GM19455 (cell line): ENCODE measurements around the gene TSHR.
A peak's percentile ranks its signal among the peaks of the same experiment; 100 is the strongest.
"Not testable (repeated sequence)": the region's sequence is repeated elsewhere in the genome, so short reads cannot be mapped to it uniquely, and the experiment has no call there.

ENCODE experiments used
- ATAC-seq: cut with Tn5 transposase; IDR thresholded peaks from one replicate; pipeline ENCODE4 v1.9.1; 2021; ENCODE audit not compliant: unreplicated experiment

The TSHR gene

DNA sequence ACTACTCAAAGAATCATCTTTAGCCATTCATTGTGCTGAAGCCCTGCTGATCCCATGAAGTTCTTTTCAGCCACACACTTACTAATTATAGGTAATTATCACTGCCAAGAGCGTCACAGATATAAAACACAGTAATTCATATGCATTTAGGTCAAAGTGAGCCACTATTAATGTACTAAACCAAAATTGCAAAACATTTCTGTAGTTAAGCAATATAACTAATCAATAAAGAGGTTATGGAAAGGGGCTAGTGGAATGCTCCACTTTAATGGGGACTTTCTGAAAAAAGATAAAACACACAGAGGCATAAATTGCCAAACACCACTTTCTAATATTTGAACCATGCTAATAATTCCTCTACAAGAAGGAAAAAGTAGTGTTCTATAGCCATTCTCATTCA, 7.1 kb upstream of the TSHR start:
- no peak for ATAC-seq

DNA sequence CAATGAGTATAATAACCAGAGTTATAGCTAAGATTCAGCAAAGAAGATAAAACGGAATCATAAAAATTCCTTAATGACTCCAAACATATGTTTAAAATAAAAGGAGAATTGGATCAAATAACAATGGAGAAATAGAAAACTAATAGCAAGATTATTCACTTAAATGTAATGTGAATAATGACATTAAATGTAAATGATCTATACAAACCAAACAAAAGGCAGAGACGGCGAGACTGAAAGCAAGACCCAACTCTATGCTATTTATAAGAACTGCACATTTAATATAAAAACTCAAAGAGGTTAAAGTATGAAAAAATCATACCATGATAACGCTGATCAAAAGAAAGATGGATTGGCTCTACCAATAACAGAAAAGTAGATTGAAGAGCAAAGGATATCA, 3.9 kb upstream of the TSHR start:
- ATAC-seq = no peak

DNA sequence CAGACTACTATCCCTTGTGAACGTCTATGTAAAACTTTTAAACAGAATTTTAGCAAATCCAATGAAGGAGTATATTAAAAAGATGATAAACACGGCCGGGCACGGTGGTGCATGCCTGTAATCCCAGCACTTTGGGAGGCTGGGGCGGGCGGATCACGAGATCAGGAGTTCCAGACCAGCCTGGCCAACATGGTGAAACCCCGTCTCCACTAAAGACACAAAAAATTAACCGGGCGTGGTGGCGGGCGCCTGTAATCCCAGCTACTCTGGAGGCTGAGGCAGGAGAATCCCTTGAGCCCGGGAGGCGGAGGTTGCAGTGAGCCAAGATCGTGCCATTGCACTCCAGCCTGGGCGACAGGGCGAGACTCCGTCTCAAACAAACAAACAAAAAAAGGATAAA, 2.2 kb upstream of the TSHR start:
- not testable (repeated sequence) for ATAC-seq

DNA sequence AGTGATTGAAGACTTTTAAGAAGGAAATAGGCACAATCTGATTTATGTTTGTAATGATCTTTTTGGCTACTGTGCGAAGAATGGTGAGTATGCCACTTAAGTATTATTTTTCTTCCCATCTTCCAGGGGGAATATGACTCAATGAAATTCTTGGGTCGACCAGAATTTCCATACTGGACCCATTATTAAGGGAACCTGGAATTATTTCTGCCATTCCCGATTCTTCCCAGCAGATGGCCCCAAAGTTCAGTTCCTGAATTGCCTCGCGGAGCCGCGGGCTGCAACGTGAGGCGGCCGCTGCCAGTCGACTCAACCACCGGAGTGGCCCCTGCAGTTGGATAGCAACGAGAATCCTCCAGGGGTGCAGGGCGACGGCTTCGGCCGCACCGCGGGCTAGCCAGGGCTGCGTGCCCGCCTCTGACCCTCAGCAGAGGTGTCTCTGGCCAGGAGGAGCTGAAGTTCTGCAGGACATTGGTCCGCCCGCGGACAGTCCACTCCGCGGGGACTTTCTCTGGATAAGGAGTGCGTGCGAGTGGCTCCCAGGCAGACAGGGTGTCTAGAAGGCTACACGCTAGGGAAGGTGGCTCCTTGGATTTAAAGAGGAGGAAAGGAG, 628 bp upstream of the TSHR start:
- ATAC-seq = peak; percentile 25

DNA sequence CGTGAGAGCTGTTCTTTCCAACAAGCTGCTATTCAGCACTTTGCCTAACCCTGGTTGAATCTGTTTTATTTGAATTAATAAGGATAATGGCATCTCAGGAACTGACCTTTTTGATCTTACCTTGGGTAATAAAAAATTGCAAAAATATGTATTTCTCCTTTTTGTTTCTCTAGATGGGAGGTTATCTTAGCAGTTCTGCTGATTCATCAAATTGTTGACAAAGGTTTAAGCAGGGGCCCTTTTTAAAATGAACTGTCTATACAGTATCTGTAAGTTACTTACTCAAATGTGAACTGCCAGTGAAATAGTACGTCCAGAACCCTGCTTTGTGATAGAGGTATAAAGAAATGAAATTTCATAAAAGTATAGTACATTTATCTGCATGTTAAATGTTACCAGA, 681 bp downstream of the TSHR start:
- no peak for ATAC-seq

DNA sequence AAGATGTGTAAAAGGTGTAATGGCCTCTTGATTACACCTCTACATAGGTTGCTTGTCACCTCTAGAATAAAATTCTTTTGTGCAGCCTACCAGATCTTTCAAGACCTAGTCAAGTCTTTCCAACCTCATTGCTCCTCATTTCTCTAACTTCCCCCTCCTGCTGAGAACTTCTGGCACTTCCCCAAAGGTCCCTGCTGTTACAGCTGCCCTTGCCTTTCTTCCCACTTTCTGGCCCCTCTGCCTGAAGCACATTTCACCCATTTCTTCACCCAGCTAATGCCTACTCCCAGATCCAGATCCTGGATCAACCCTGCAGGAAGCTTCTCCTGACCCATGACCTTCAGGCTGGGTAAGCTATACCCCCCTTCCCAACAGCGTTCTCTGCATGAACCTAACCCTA, 1.5 kb downstream of the TSHR start:
- ATAC-seq = no peak

DNA sequence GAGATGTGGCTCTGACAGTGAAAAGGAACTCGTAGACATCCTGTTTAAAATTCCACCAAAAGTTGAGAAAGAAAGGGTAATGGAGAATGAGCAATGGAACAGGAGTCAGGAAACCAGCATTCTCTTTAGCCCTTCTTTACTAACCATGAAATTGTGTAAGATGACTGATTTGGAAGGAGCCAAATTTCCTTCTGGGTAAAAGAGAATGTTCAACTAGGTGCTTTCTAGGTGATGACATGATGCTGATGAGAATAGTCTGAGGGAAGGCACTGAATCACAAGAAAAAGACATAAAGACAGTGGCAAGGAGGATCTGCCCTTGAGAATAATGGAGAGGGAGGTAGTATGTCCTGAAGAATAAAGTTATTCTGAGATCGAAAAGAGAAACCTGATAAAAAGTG, 2.2 kb downstream of the TSHR start:
- no peak for ATAC-seq

DNA sequence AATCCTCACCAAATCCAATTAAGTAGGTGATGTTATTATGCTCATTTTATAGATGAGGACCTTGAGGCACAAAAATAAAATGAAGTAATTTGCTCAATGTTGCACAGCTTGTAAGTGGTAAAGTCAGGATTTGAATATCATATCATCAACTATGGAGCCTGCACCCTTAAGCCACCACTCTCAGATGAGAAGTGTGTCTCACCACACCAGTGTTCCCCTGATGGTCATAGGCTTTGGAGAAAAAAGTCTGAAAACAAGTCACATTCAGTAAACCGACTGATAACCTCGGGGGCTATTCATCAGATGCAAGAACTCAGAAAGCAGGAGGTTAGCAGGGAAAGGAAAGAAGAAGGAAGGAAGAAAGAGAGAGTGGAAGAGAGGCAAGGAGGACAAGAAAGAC, 2.8 kb downstream of the TSHR start:
- ATAC-seq = no peak

DNA sequence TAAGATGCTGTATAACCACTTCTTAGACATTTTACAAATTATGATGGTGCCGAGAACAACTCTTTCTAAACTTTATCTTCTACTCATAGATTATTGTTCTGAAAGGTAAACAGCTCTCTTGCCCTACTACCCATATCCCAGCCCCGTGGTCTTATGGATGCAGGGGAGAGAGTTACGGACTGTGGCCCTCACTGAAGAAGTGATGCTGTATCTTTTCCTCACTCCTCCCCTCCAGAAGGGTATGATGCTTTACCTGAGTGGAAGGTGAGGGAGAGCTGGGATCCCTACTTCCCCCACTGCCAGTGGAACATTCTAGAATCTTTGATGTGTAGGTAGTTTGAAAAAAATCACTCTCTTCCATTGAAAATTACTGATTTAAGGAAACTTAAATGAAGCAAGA, 3.5 kb downstream of the TSHR start:
- no peak for ATAC-seq

DNA sequence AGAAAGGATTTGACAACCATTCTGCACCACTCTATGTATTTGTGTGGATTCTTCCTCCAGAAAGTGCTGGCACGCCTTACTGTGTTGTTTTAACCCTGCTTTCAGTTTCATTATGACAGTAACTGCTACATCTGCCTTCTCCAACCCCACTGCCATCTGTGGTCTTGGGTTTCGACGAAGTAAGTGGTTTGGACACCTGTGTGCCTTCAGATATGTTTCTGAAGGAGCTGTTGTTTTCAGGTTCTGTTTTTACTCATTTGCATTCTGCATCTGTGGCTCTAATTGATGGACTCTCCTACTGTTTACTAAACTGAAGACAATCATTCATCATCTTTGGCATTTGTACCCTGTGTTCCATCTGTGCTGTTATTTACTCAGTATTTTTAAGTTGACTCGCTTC, 4.1 kb downstream of the TSHR start:
- peak; percentile 97 for ATAC-seq

DNA sequence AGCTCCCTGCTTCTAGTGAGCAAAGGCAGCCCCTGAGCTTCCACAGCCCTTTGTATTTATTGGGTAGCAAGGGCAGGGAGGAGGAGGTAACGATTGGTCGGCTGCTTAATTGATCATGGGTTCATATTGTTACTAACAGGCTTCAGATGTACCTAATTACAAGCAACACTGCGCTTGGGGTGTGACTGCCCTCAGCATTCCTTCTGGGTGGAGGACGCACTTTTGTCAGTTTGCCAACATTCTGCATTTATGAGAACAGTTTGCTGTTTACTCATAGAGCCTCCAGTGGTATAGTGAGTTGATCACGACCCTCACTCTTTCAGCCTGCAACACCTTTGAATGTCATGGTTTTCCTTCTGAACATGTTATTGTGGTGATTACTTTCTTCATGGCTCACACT, 9.6 kb downstream of the TSHR start:
- ATAC-seq = no peak

DNA sequence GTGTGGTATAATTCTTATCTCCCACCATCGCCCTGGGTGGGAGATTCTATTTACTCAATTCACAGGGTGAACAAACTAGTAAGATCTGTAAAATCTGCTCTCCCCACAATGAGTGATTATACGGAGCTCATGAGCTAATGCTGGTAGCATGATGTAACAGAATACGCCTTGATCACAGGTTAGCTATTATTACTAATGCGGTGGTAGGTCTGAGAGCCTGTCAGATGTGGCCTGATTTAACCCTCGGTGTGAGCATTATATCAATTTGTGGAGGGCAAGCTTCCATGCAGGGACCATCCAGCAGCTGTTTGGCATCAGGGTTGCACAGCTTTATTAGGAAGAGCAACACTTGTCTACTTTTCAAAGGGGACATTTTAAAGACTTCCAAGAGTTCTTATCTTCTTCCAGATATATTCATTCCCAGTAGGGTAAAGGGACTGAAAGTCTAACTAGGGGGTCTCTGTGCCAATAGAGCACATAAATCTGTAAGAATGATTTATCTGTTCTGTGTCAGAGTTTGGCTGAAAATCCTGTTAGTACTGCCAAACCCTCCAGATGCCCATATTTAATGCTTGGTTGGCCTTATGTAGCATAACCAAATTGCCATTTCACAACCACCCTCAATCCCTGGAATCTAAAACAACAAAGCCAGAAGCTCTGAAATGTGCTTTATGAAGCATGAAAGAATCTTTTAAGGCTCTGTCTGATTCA, 18.7 kb downstream of the TSHR start:
- no peak for ATAC-seq

DNA sequence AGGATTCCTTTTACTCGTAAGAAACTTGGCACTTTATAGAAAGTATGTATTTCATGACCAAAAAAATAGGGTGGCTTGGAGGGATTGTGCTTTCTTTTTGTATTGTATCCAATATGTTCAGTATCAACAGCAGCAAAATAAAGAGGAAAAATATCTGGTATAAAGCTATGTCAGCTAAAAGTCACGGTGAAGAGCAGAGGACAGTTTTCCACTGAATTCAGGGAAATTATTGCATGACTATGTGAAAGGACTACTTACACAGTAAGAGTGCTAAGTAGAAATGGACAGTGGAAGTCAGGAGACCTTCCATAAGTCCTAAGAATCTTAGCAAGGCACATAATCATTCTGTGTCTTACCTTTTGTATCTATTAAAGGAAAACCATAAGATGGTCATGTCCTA, 19.3 kb downstream of the TSHR start:
- ATAC-seq = no peak

DNA sequence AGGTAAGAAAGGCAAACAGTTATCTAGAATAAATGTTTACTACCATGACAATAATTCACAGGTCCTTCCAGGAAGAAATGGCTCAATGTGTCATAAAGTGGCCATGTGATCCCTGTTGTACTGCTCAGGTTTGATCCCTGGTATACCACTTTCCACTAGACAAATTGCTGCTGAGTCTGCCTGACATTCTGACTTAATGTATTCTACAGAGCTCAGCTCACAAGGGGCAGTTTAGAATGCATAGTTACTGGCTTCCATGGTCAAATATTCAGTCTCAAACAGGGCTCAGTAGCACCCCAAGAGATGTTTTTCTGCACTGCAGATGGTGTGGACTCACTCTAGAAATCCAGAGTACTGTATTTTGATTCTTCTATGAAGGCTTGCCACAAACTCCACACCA, 21.8 kb downstream of the TSHR start:
- ATAC-seq = no peak

DNA sequence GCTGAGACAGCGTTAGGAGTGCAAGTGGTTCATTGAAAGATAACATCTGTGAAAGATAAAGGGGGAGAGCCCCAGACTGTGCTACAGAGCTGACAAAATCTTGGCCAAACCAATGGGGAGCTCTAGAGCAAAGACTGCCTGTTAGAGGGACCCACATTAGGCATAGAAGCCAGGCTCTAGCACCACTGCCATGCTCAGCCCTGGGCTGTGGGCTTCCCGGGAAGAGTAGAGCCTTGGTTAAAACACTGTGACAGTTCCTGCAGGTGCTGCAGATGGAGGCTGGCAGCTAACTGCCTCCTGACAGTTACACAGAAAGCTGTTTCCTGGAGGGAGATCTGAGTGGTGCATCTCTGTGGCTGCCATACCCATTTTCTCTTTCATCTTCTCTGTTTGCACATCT, 23.0 kb downstream of the TSHR start:
- ATAC-seq = no peak

DNA sequence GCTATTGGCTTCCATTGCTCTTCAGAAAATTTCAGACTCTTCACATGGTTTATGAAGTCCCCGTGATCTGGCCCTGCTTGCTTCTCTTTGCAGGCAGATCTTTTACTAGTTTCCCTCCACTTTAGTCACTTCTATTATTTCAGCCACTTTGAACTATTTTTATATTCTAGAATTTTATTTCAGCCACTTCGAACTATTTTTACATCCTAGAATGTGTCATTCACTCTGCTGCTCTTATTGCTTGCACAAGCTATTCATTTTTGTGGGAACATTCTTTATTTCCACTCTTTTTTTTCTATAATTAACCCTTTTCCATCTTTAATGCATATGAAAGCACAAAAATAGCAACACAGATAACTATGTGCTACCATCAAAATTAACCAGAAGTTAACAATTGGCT, 24.5 kb downstream of the TSHR start:
- no peak for ATAC-seq

DNA sequence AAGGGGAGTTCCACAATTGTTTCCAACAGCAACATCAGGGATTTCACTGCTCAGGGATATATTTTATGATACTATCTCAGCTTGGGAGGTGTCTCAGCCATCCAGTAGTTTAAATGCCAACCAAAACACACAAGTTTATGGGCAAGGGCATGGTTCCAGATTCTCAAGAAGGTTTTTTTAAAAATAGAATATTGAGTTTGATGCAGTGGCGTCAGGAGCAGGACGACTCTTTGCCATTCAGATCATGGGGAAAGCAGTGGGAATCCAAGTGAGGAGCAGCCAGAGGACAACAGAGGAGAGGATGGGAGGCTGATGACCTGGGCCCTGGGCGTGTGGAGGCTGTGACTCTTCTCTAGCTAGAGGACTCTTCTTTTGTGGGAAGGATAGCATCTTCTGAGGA, 25.7 kb downstream of the TSHR start:
- no peak for ATAC-seq

DNA sequence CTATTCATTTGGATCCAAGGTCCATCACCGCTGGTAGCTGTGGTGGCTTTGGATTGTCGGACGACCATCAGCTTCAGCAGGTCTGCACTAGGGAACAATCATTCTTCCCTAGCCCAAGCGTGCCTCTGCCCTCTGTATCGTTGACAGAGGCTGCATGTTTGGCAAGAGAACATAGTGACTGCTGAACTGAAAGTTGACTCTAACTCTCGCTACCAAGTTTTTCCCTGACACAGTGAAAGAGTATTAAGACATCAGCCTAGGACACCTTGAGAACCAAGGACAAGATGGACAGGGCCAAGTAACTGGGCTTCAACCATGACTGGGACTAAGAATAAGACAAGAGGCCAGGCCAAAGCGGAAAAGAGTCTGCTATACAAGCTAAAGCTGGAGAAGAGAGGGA, 26.3 kb downstream of the TSHR start:
- ATAC-seq = no peak

DNA sequence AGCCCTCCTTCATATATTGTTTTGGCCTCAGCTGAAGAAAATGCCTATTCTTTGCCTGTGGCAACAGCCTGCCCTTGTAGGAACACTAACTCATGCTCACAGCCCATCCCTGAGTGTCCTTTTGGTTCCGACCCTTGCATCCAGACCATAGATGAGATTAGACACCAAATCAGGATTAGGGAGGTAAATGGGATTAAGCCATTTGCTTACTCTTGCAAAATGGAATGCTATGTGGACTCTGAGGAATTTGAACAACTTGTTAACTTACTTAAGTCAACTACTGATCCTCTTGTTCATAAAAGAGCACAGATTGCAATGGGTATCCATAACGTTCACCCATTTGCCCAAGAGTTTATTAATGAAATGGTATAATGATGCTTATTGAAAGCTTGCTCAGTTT, 27.3 kb downstream of the TSHR start:
- ATAC-seq = no peak

DNA sequence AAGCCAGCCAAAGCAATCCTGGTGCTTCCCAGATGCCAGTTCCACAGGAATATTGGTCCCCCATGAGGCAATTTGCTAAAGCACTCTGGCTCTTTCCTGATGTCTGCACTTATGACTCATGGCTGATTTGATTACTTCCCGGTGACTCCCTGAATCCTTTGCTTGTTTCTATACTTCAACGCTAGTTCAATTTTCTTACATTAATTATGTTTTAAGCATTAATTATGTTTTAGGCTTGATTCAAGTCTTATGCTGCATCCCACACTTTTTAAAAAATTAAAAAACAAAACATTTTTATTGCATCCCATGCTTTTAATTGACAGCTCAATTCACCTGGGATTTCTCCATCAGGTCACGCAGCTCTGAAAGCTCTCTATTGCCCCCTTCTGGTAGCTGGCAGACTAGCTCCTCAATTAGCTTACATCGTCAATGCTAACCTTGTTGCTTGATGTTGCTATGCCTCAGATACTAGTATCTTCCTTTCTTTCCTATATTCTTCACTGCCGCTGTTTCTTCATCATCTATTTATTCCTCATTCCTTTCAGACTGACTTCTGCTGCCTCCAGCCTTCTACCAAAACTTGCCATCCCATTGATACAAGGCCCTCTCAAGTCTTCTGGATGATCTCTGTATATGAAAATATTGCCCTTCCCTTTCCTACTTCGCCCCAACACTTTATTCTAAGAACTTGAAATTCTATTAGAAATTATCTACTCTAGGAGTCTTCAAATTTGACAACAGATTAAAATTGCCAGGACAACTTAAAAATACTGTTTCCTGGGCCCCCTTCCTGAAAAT, 32.0 kb downstream of the TSHR start:
- peak; percentile 76 for ATAC-seq

DNA sequence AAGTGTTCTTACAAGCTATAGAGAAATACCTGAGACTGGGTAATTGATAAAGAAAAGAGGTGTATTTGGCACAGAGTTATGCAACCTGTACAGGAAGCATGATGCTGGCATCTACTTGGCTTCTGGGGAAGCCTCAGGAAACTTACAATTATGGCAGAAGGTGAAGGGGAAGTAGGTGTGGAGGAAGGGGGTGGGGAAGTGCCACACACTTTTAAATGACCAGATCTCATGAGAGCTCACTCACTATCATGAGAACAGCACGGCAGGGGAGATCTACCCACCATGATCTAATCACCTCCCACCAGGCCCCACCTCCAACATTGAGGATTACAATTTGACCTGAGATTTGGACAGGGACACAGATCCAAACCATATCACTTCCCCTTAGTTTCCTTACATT, 32.8 kb downstream of the TSHR start:
- ATAC-seq = no peak

DNA sequence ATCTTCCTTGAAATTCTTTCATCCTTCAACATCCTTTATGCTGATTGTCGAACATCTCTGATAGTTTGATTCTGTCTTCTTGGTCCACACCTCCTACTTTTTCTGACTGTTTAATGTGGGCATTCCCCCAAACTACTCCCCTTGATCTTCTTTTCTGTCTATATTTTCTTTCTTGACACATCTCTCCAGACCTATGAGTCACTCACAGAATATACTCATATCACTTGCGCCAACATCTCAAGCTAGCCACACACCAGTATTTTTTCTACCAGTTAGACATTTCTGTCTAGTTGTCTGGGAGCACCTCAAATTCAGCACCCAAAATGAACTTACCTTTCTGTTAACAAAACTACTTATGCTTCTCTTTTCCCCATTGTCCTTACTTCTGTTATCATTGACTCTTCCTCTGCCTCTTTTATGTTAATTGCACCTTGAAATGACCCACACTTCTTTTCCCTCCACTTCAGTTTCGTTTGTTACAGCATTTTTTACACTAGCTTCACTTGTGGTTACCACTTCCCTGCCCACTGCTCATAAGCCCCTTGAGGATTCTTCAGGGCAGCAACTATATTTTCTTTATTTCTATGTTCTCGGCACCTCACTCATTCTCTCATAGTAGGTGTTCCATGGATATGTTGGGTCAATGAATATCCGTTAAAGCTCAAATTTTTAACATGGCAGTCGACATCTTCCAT, 33.5 kb downstream of the TSHR start:
- no peak for ATAC-seq
